Activated naive CD8-positive, alpha-beta T cell treated with anti-CD3 and anti-CD28 coated beads, Interleukin-2, amount 10 ng/mL, durations not matched to agents 7 days and 5 days (primary cell): Measurements from ENCODE around the gene AMBRA1. TPM values are rescaled to one million over a fixed set of nuclear protein-coding genes. Genes with fewer than 3 reads are reported as not detected.
"Not testable (repeated sequence)": the region's sequence is repeated elsewhere in the genome, so short reads cannot be mapped to it uniquely, and the experiment has no call there.

Experiments used
- ATAC-seq: fragments of 150-1000 bp; cut with Tn5 transposase; one replicate; pipeline ENCODE4 v1.10.0; 2021; ENCODE audit warnings: low read depth, moderate library complexity
- POLR2A ChIA-PET: fragments of 350-600 bp; sonication (Branson Sonifier 250); formaldehyde crosslinking; loops from one replicate; lab custom pipeline; 2021; ENCODE audit warnings: antibody characterized with exemption; lab: Charles Lee
- DNase-seq: peaks from one replicate; pipeline ENCODE4 v3.0.0; 2021
- H3K27ac Mint-ChIP-seq: one replicate; pipeline ENCODE4 v1.8.0; 2022; ENCODE audit warnings: mild to moderate bottlenecking, mixed read lengths
- H3K27me3 Mint-ChIP-seq: one replicate; pipeline ENCODE4 v1.8.0; 2022; ENCODE audit warnings: mild to moderate bottlenecking, moderate library complexity, mixed read lengths
- H3K36me3 Mint-ChIP-seq: one replicate; pipeline ENCODE4 v1.8.0; 2021; ENCODE audit warnings: mild to moderate bottlenecking, mixed read lengths
- H3K4me1 Mint-ChIP-seq: one replicate; pipeline ENCODE4 v1.8.0; 2021; ENCODE audit warnings: mixed read lengths
- H3K4me3 Mint-ChIP-seq: one replicate; pipeline ENCODE4 v1.8.0; 2022; ENCODE audit warnings: mild to moderate bottlenecking, moderate library complexity, mixed read lengths
- H3K9me3 Mint-ChIP-seq: one replicate; pipeline ENCODE4 v1.8.0; 2021; ENCODE audit warnings: mixed read lengths
- total RNA-seq, 2 experiments: library from RNA; stranded (reverse); gene quantifications; one replicate each; pipeline ENCODE4 v1.2.3, GENCODE V29; 2021

AMBRA1 gene
- total RNA-seq, 2 experiments from 2014 or later, result 39.1 to 40.5 TPM

DNA sequence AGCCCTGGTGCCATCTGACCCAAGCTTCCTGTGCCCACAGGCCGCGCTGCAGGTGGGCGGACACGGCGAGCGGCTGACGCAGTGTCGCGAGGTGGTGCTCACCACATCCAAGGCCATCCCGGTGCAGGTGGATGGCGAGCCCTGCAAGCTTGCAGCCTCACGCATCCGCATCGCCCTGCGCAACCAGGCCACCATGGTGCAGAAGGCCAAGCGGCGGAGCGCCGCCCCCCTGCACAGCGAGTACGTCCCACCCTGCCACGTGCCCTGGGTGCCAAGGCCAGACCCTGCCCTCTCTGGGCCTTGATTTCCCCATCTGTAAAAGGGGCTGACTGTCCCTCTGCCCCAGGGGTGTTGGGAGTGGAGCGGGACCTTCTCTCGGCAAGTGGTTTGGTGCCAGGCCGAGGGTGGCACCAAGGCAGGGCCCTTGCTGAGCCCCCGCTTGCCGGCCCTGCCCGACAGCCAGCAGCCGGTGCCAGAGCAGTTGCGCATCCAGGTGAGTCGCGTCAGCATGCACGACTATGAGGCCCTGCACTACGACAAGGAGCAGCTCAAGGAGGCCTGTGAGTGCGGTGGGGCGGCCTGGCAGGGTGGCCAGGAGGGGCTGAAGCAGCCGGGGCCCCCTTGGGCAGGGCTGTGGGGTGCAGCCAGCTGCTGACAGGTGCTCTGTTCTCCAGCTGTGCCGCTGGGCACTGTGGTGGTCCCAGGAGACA is 218.3 kb downstream of the AMBRA1 start:
- Mint-ChIP-seq H3K27me3 (no peaks in the 10 kb centered on the region), H3K27ac (no peak overlapping the region), H3K9me3 (no peaks in the 10 kb centered on the region), H3K36me3 (peaks cover 16% of the 10 kb centered on the region), H3K4me1 (peaks cover 4% of the 10 kb centered on the region), H3K4me3 (no peak overlapping the region)
- POLR2A ChIA-PET, result no interaction called here
- DNase-seq (no peak), ATAC-seq (no peak)

DNA sequence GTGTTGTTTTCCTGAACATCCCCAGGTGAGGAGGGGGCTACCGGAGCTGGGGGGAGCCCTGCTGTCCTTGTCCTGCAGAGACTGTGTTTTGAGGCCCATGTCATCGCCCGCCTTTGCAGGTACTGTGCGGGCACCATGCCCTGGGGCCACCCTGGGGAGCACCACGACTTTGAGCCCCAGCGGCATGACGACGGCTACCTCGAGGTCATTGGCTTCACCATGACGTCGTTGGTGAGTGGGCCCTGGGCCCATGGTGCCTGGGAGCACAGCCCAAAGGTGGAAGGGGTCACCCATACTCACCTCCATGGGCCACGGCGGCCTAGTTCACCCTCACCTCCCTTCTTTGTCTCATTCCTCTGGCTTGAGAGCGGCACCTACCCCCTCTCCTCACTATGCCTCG is 219.0 kb downstream of the AMBRA1 start:
- H3K27me3 Mint-ChIP-seq, result no peaks in the 10 kb centered on the region
- POLR2A ChIA-PET, result no interaction called here
- DNase-seq, result no peak
- no peak overlapping the region for H3K4me3 Mint-ChIP-seq
- no peak overlapping the region for H3K27ac Mint-ChIP-seq
- ATAC-seq, result no peak
- H3K9me3 Mint-ChIP-seq, result no peaks in the 10 kb centered on the region
- peaks cover 2% of the 10 kb centered on the region for H3K4me1 Mint-ChIP-seq
- peaks cover 16% of the 10 kb centered on the region for H3K36me3 Mint-ChIP-seq

DNA sequence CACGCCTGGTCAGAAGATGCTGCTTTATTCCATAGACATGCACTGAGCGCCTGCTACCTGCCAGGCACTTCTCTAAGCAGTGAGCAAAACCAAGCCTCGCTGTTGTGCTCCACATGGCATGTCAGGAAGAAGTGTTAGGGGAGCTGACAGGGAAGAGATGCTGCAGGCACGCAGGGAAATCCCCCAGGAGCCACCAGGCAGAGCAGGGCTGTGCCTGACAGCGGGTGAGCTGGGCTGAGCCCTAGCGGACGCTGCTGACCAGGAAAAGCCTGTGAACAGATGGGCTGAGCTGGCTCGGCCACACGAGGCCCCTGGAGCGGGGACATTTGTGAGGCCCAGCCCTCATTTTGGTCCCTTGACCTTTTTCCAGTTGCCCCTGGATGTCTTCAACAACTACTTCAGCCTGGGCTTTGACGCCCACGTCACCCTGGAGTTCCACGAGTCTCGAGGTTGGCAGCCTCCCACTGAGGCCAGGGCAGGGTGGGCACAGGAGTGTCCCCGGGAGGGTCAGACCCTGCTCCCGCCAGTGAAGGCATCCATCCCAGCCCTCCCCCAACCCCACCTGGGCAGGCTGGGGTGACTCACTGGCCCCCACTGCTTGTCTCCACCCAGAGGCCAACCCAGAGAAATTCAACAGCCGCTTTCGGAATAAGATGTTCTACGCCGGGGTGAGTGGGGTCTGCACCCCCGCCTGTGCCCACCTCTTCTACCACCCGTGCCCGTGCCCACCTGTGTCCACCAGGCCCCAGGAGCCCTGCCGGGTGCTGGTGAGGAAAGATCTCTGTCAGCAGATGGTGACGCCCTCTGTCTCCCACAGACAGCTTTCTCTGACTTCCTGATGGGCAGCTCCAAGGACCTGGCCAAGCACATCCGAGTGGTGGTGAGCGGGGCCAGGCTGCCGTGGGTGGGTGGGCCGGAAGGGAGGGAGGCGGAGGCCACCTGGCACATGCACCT is 219.8 kb downstream of the AMBRA1 start:
- DNase-seq, result no peak
- Mint-ChIP-seq H3K9me3 (no peaks in the 10 kb centered on the region), H3K27me3 (no peaks in the 10 kb centered on the region), H3K27ac (no peak overlapping the region), H3K4me1 (peaks cover 1% of the 10 kb centered on the region), H3K4me3 (no peak overlapping the region), H3K36me3 (peaks cover 20% of the 10 kb centered on the region)
- POLR2A ChIA-PET, result no interaction called here
- no peak for ATAC-seq

DNA sequence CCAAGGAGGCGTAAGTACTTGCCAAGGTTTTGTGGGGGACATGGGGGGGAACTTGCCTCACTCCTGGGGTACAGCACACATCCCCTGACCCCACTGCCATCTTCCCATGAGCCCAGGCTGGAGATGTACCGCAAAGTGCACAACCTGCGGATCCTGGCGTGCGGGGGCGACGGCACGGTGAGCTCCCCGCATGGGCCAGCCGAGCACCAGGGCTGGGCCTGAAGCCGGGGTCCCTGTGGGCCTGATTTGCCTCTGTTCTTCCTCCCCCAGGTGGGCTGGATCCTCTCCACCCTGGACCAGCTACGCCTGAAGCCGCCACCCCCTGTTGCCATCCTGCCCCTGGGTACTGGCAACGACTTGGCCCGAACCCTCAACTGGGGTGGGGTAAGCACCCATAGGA is 221.3 kb downstream of the AMBRA1 start:
- ATAC-seq, H3K9me3 Mint-ChIP-seq, H3K4me1 Mint-ChIP-seq, DNase-seq, H3K4me3 Mint-ChIP-seq, POLR2A ChIA-PET, H3K27ac Mint-ChIP-seq, H3K27me3 Mint-ChIP-seq: not testable (repeated sequence)
- H3K36me3 Mint-ChIP-seq, result peaks cover 20% of the 10 kb centered on the region

DNA sequence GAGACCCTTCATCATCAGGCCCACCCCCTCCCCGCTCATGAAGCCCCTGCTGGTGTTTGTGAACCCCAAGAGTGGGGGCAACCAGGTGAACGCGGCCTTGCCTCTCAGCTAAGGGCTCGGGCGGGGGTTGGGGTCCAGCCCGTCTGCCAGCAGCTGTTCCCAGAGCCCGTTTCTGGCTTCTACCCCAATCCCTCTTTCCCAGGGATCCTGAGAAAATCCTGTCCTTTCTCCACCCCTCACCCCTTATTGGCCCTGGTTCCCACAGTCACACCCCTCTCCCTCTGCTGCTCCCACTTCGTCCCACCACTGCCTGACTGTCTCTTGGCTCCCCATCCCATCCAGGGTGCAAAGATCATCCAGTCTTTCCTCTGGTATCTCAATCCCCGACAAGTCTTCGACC is 221.7 kb downstream of the AMBRA1 start:
- H3K9me3 Mint-ChIP-seq, result no peaks in the 10 kb centered on the region
- DNase-seq, result no peak
- POLR2A ChIA-PET, result no interaction called here
- H3K4me3 Mint-ChIP-seq, result no peak overlapping the region
- H3K4me1 Mint-ChIP-seq, result peaks cover 3% of the 10 kb centered on the region
- H3K36me3 Mint-ChIP-seq, result peaks cover 16% of the 10 kb centered on the region
- no peak for ATAC-seq
- no peaks in the 10 kb centered on the region for H3K27me3 Mint-ChIP-seq
- H3K27ac Mint-ChIP-seq, result no peak overlapping the region

DNA sequence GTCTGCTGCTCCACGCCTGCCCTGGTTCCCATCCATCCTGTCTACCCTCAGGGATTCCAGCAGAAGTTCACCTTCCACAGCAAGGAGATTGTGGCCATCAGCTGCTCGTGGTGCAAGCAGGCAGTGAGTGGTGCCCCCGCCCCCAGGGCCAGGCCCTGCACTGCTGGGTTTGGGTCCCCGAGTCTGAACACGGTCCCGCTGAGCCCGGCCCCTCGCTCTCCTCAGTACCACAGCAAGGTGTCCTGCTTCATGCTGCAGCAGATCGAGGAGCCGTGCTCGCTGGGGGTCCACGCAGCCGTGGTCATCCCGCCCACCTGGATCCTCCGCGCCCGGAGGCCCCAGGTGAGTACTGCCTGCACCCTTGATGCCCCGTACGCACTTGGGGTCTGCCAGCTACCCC is 222.6 kb downstream of the AMBRA1 start:
- H3K36me3 Mint-ChIP-seq, result peaks cover 11% of the 10 kb centered on the region
- H3K4me3 Mint-ChIP-seq, H3K4me1 Mint-ChIP-seq, ATAC-seq, POLR2A ChIA-PET, H3K27ac Mint-ChIP-seq, H3K9me3 Mint-ChIP-seq, H3K27me3 Mint-ChIP-seq, DNase-seq: not testable (repeated sequence)

DNA sequence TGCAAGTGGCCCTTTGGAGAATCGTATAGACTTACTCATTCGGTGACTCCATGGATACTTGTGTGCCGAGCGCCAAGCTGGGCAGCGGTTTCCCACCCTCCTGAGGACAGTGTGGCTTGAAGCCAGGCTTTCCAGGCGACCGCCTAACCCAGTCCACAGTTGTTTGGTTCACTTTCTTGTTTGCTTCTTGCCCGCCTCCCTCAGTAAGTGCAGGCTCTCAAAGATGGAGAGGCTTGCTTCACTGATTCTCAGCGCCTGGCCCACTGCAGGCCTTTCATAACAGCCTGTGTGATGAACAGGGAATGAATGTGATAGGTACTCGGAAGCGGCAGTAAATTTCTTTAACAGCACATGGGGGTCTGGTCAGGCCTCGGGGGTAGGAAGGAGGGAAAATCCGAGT is 223.6 kb downstream of the AMBRA1 start:
- peaks cover 11% of the 10 kb centered on the region for H3K36me3 Mint-ChIP-seq
- H3K27ac Mint-ChIP-seq, result no peak overlapping the region
- H3K9me3 Mint-ChIP-seq, result no peaks in the 10 kb centered on the region
- no peak overlapping the region for H3K4me3 Mint-ChIP-seq
- ATAC-seq (no peak), DNase-seq (no peak)
- POLR2A ChIA-PET, result no interaction called here
- no peaks in the 10 kb centered on the region for H3K27me3 Mint-ChIP-seq
- peaks cover 6% of the 10 kb centered on the region for H3K4me1 Mint-ChIP-seq

DNA sequence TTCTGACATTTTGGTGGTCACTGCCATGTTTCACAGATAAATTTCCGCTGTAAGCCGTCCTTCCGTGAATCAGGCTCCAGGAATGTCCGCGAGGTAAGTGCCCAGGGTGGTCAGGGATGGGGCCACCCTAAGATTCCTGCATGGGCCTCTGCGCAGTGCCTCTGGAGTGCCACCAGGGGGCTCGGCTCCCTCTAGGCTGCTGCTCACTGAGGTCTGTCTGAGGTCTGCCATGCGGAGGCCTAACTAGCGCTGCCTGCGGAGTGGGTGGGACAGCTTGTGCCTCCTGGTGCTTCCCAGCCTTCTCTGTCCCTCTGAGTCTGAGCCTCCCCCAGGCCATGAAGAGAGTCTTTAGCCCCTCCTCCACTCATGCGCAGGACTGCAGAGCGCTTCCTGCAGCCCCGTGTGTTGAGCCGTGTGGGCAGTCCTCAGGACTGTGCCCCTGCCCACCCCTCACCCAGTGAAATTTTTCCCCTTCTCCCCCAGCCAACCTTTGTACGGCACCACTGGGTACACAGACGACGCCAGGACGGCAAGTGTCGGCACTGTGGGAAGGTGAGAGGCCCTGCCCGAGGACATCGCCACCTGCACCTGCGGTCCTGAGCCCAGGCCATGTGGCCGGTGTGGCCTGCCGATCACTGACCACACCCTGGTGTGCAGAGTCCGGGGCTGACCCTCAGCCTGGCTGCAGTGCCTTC is 224.2 kb downstream of the AMBRA1 start:
- Mint-ChIP-seq H3K4me1 (peaks cover 6% of the 10 kb centered on the region), H3K27me3 (no peaks in the 10 kb centered on the region), H3K36me3 (peaks cover 9% of the 10 kb centered on the region), H3K27ac (peak overlapping the region; percentile 48), H3K4me3 (no peak overlapping the region), H3K9me3 (no peaks in the 10 kb centered on the region)
- POLR2A ChIA-PET, result no interaction called here
- DNase-seq (peak; percentile 65), ATAC-seq (peak; percentile 46)

DNA sequence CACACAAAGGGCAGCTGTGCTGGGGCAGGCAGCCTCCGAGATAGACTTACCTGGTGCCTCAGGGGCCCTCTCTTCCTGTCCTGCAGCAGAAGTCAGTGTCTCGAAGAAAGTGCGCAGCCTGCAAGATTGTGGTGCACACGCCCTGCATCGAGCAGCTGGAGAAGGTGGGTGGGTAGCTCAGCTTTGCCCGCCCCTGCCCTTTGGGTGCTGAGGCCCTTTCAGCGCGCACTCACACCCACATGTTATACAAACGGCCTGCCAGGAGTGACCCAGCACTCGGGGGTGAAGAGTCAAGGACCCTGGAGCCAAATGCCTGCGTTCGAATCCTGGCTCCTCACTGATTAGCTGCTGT is 225.9 kb downstream of the AMBRA1 start:
- Mint-ChIP-seq H3K36me3 (peaks cover 9% of the 10 kb centered on the region), H3K4me1 (peaks cover 8% of the 10 kb centered on the region), H3K4me3 (no peak overlapping the region), H3K27ac (no peak overlapping the region), H3K9me3 (no peaks in the 10 kb centered on the region), H3K27me3 (no peaks in the 10 kb centered on the region)
- POLR2A ChIA-PET, result no interaction called here
- DNase-seq (no peak), ATAC-seq (no peak)

DNA sequence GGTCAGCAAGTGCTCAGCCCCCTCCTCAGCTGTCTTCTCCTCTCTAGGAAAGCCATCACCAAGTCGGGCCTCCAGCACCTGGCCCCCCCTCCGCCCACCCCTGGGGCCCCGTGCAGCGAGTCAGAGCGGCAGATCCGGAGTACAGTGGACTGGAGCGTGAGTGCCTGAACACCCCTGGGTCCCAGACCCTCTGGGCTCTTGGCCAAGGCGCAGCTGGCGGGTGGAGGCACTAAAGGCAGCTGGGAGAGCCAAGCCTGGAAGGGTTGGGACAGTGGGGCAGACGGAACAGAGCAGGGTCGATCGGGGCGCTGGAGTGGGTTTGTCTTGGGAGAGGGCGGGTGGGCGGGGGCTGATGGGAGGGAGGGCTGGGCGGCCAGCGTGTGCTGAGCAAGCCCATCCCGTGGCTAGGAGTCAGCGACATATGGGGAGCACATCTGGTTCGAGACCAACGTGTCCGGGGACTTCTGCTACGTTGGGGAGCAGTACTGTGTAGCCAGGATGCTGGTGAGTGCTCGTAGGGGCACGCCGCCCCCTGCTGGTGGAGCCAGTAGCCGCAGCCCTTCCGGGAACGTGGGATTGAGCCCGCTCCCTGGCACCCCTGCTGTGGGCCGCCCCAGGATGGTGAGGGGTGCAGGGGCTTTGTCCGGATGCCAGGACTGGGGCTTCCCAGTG is 226.4 kb downstream of the AMBRA1 start:
- DNase-seq (peak; percentile 88), ATAC-seq (peak; percentile 84)
- POLR2A ChIA-PET, result interaction anchor here (0.6 to 1.7 kb wide), 2 partner anchors 16 to 87 kb away, joined by 3 to 6 read pairs; no protein-coding TSS in a partner anchor
- peak overlapping the region; percentile 75 for H3K27ac Mint-ChIP-seq
- peaks cover 9% of the 10 kb centered on the region for H3K36me3 Mint-ChIP-seq
- H3K27me3 Mint-ChIP-seq, result no peaks in the 10 kb centered on the region
- H3K4me1 Mint-ChIP-seq, result peaks cover 14% of the 10 kb centered on the region
- H3K4me3 Mint-ChIP-seq, result no peak overlapping the region
- H3K9me3 Mint-ChIP-seq, result no peaks in the 10 kb centered on the region

DNA sequence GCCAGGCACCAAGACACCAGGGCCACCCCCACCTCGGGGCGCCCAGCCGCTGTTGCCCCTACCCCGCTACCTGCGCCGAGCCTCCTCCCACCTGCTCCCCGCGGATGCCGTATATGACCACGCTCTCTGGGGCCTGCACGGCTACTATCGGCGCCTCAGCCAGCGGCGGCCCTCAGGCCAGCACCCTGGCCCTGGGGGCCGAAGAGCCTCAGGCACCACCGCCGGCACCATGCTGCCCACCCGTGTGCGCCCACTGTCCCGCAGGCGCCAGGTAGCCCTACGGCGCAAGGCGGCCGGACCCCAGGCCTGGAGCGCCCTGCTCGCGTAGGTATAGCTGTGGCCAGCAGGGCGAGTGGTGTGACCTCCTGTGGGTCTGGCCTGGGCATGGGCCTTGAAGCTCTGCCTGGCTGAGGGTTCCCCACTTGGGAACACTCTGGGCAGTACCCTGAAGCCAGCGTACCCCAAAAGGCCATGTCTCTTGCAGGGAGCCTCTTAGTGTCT is 227.1 kb downstream of the AMBRA1 start:
- DNase-seq (no peak), ATAC-seq (no peak)
- Mint-ChIP-seq H3K27ac (no peak overlapping the region), H3K36me3 (peaks cover 9% of the 10 kb centered on the region), H3K4me3 (no peak overlapping the region), H3K9me3 (no peaks in the 10 kb centered on the region), H3K4me1 (peaks cover 15% of the 10 kb centered on the region), H3K27me3 (no peaks in the 10 kb centered on the region)
- POLR2A ChIA-PET, result interaction anchor here (0.6 to 2.4 kb wide), 3 partner anchors 15 to 88 kb away, joined by 3 to 11 read pairs (median 6); no protein-coding TSS in a partner anchor

DNA sequence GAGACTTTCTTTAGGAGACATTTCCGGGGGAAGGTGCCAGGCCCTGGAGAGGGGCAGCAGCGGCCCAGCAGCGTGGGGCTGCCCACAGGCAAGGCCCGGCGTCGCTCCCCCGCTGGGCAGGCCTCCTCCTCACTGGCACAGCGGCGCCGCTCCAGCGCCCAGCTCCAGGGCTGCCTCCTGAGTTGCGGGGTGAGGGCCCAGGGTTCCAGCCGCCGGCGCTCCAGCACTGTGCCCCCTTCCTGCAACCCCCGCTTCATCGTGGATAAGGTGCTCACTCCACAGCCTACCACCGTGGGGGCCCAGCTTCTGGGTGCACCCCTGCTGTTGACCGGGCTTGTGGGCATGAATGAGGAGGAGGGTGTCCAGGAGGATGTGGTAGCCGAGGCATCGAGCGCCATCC is 227.6 kb downstream of the AMBRA1 start:
- Mint-ChIP-seq H3K27me3 (no peaks in the 10 kb centered on the region), H3K4me3 (no peak overlapping the region), H3K27ac (no peak overlapping the region), H3K4me1 (peaks cover 16% of the 10 kb centered on the region), H3K9me3 (no peaks in the 10 kb centered on the region), H3K36me3 (peaks cover 9% of the 10 kb centered on the region)
- ATAC-seq (no peak), DNase-seq (no peak)
- POLR2A ChIA-PET, result interaction anchor here (1.4 to 2.4 kb wide), 3 partner anchors 15 to 20 kb away, joined by 3 to 11 read pairs (median 6); no protein-coding TSS in a partner anchor
